HG03103 (cell line): ENCODE measurements around the gene SEC31B.

Experiments
- ATAC-seq: cut with Tn5 transposase; IDR thresholded peaks from one replicate; pipeline ENCODE4 v1.9.1; 2021; ENCODE audit warnings: low read depth; ENCODE audit not compliant: unreplicated experiment

The SEC31B gene

GRCh38 chr10:100531761-100532160 is 12.1 kb upstream of the SEC31B start:
- no peak for ATAC-seq

- no peak for ATAC-seq
These were observed 10.0 kb upstream of the SEC31B start, which contains the start of gene NDUFB8 for GRCh38 chr10:100529475-100530298. TSS of gene NDUFB8 (minus strand) at chr10:100529871. CDS start at chr10:100529851, 20 bp downstream.

- ATAC-seq, result no peak
These were observed 9.3 kb upstream of the SEC31B start for GRCh38 chr10:100528921-100529474.

GRCh38 chr10:100528123-100528886 is 8.6 kb upstream of the SEC31B start:
- no peak for ATAC-seq

- no peak for ATAC-seq
These were observed 5.0 kb upstream of the SEC31B start for GRCh38 chr10:100524638-100525037.

GRCh38 chr10:100524206-100524605 is 4.5 kb upstream of the SEC31B start:
- no peak for ATAC-seq

GRCh38 chr10:100522945-100523344 is 3.3 kb upstream of the SEC31B start:
- ATAC-seq, result no peak

GRCh38 chr10:100522107-100522801 is 2.6 kb upstream of the SEC31B start:
- no peak for ATAC-seq

- ATAC-seq, result no peak
These were observed 1.1 kb upstream of the SEC31B start for GRCh38 chr10:100520811-100521210.

GRCh38 chr10:100518761-100519241 is 860 bp downstream of the SEC31B start:
- ATAC-seq, result no peak

- no peak for ATAC-seq
These were observed 2.8 kb downstream of the SEC31B start for GRCh38 chr10:100516847-100517246.

- no peak for ATAC-seq
These were observed 4.0 kb downstream of the SEC31B start for GRCh38 chr10:100515612-100516011.

GRCh38 chr10:100510533-100511308 is 8.9 kb downstream of the SEC31B start:
- ATAC-seq, result no peak

GRCh38 chr10:100509241-100509840 is 10.3 kb downstream of the SEC31B start:
- no peak for ATAC-seq

GRCh38 chr10:100508691-100509150 is 10.9 kb downstream of the SEC31B start:
- ATAC-seq, result peak; percentile 68

- ATAC-seq, result no peak
These were observed 11.4 kb downstream of the SEC31B start for GRCh38 chr10:100508266-100508665.

GRCh38 chr10:100507357-100507732 is 12.3 kb downstream of the SEC31B start:
- ATAC-seq, result no peak

- no peak for ATAC-seq
These were observed 12.9 kb downstream of the SEC31B start for GRCh38 chr10:100506596-100507356.

GRCh38 chr10:100505164-100505563 is 14.5 kb downstream of the SEC31B start:
- ATAC-seq, result no peak
